ENCODE results near the gene JMJD8.

DNA sequence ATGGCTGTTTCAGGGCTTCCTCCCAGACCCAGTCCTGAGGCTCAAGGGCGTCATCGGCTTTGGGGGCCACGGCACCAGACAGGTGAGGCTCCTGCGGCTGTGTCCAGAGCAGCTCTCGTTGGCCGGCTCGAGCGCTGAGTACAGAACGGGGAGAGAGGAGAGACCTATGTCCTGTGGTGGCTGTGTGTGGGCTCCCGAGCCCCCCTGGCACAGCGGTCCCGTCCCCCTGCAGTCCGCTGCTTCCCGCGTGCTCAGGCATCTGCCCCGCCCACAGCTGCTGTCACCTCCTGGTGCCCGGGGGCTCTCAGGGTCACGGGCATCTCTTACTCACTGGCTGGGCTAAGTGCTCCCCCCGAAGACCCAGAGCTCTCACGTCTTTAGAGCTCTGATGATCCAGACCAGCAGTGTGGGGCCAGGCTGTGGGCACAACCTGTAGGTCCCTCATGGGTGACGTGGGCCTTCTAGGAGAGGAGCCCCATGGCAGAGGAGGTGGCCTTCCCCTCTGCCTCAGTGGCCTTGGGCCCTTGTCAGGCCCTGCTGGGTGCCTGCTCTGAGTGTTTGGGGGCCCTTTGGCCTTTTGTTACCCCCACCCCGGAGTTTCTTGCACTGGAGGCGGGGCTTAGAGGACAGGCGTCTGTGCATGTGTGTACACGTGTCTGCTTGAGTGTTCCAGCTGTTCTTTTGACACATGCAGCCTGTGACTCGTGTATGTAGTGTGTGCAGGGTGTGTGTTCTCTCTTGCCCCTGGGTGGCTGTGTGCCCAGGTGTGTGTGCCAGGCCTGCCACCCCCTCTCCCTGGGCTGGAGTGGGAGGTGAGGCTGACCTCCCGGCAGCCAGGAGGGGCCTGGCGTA lies 31.5 kb downstream of the JMJD8 start:
- TF ChIP-seq EZH2 (optimal IDR thresholded peaks at IDR 0.05; ENCODE audit: low read depth, low read length), result no peak
- TF ChIP-seq, protein P1, sequence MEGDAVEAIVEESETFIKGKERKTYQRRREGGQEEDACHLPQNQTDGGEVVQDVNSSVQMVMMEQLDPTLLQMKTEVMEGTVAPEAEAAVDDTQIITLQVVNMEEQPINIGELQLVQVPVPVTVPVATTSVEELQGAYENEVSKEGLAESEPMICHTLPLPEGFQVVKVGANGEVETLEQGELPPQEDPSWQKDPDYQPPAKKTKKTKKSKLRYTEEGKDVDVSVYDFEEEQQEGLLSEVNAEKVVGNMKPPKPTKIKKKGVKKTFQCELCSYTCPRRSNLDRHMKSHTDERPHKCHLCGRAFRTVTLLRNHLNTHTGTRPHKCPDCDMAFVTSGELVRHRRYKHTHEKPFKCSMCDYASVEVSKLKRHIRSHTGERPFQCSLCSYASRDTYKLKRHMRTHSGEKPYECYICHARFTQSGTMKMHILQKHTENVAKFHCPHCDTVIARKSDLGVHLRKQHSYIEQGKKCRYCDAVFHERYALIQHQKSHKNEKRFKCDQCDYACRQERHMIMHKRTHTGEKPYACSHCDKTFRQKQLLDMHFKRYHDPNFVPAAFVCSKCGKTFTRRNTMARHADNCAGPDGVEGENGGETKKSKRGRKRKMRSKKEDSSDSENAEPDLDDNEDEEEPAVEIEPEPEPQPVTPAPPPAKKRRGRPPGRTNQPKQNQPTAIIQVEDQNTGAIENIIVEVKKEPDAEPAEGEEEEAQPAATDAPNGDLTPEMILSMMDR (IDR thresholded peaks at IDR 0.05; ENCODE audit: low read length), result no peak

All from MM.1S (cell line).